Hepatocyte (in vitro differentiated cells): ENCODE results near the gene MBNL3. TPM values are rescaled to one million over a fixed set of nuclear protein-coding genes. Genes with fewer than 3 reads are reported as not detected.

ENCODE experiments used
- DNase-seq: peaks from one replicate; pipeline ENCODE4 v3.0.0-alpha.2; 2016; ENCODE audit warnings: low spot score
- H2AFZ ChIP-seq: fragments of 200-600 bp; sonication (generic); 2 replicates; pipeline ENCODE4 v1.6.0; 2016; ENCODE audit warnings: antibody characterized with exemption, mild to moderate bottlenecking
- H3K27ac ChIP-seq: fragments of 200-600 bp; sonication (generic); 2 replicates; pipeline ENCODE4 v1.5.1; 2016; ENCODE audit warnings: mild to moderate bottlenecking
- H3K27me3 ChIP-seq: fragments of 200-600 bp; sonication (generic); 2 replicates; pipeline ENCODE4 v1.6.1; 2016
- H3K36me3 ChIP-seq: fragments of 200-600 bp; sonication (generic); replicated peaks from 2 replicates; pipeline ENCODE4 v1.5.1; 2016; ENCODE audit warnings: low read depth; ENCODE audit not compliant: insufficient read depth
- H3K4me1 ChIP-seq: fragments of 200-600 bp; sonication (generic); 2 replicates; pipeline ENCODE4 v1.5.1; 2016; ENCODE audit warnings: mild to moderate bottlenecking, moderate library complexity; ENCODE audit not compliant: insufficient read depth
- H3K4me2 ChIP-seq: fragments of 200-600 bp; sonication (generic); 2 replicates; pipeline ENCODE4 v1.6.0; 2016
- H3K4me3 ChIP-seq: fragments of 200-600 bp; sonication (generic); 2 replicates; pipeline ENCODE4 v1.5.1; 2016; ENCODE audit warnings: mild to moderate bottlenecking
- H3K79me2 ChIP-seq: fragments of 200-600 bp; sonication (generic); 2 replicates; pipeline ENCODE4 v1.6.0; 2017; ENCODE audit warnings: mild to moderate bottlenecking
- H3K9me2 ChIP-seq: fragments of 200-600 bp; sonication (generic); replicated peaks from 2 replicates; pipeline ENCODE4 v1.6.0; 2017; ENCODE audit warnings: mild to moderate bottlenecking; ENCODE audit not compliant: insufficient read depth
- H3K9me3 ChIP-seq: fragments of 200-600 bp; sonication (generic); 2 replicates; pipeline ENCODE4 v1.5.1; 2016; ENCODE audit warnings: low read depth, mild to moderate bottlenecking
- H4K20me1 ChIP-seq: fragments of 200-600 bp; sonication (generic); 2 replicates; pipeline ENCODE4 v1.6.0; 2016; ENCODE audit warnings: mild to moderate bottlenecking; ENCODE audit not compliant: insufficient read depth, poor library complexity, severe bottlenecking
- CTCF ChIP-seq: fragments of 200-600 bp; sonication (generic); IDR thresholded peaks from 2 replicates; pipeline ENCODE4 v1.5.1; 2016; ENCODE audit warnings: antibody characterized with exemption, mild to moderate bottlenecking; ENCODE audit not compliant: poor library complexity
- EZH2 ChIP-seq: fragments of 200-600 bp; sonication (generic); IDR thresholded peaks from 2 replicates; pipeline ENCODE4 v1.6.1; 2016; ENCODE audit warnings: antibody characterized with exemption, mild to moderate bottlenecking, borderline replicate concordance
- EZH2phosphoT487 ChIP-seq: fragments of 200-600 bp; sonication (generic); IDR thresholded peaks from one replicate; pipeline ENCODE4 v1.6.1; 2018; ENCODE audit warnings: antibody characterized with exemption, mild to moderate bottlenecking, low read depth, moderate library complexity; ENCODE audit not compliant: unreplicated experiment, severe bottlenecking
- WGBS: methylation state at CpG from one replicate; pipeline ENCODE4 v1.1.6; 2016; ENCODE audit warnings: low lambda C conversion rate; ENCODE audit errors: missing lambda C conversion rate; 5-methylcytosine and 5-hydroxymethylcytosine counted together
- polyA plus RNA-seq: library from polyadenylated mRNA; unstranded; fragments of >200 nt; fragmentation: Nextera tagmentation; extraction: Ambion mirVana; gene quantifications from 2 replicates; pipeline ENCODE4 v1.2.1, GENCODE V29; 2016
- total RNA-seq: library from RNA; depleted of rRNA; stranded (reverse); fragments of >200 nt; gene quantifications from 2 replicates; pipeline ENCODE4 v1.2.3, GENCODE V29; 2014

Gene MBNL3
- total and polyA plus RNA-seq, 2 experiments from 2014 or later: 9.6 to 90.5 TPM

GRCh38 chrX:132353430-132353829, 135.4 kb downstream of the MBNL3 start:
- no peak overlapping the region for H3K27ac ChIP-seq
- no peaks in the 10 kb centered on the region for H4K20me1 ChIP-seq
- no peak for DNase-seq
- H3K36me3 ChIP-seq: no peaks in the 10 kb centered on the region
- H3K4me3 ChIP-seq: no peak overlapping the region
- no peaks in the 10 kb centered on the region for H3K27me3 ChIP-seq
- H3K9me2 ChIP-seq: no peaks in the 10 kb centered on the region
- TF ChIP-seq EZH2phosphoT487 (no peak), EZH2 (no peak), CTCF (no peak)
- no peak overlapping the region for H2AFZ ChIP-seq
- H3K79me2 ChIP-seq: no peaks in the 10 kb centered on the region
- no peak overlapping the region for H3K4me2 ChIP-seq
- H3K9me3 ChIP-seq: no peaks in the 10 kb centered on the region
- 85% methylated on average over 5 of the region's 5 CpGs for WGBS
- no peaks in the 10 kb centered on the region for H3K4me1 ChIP-seq

- no peaks in the 10 kb centered on the region for H3K4me1 ChIP-seq
- no peak overlapping the region for H3K27ac ChIP-seq
- no peaks in the 10 kb centered on the region for H3K9me2 ChIP-seq
- no peaks in the 10 kb centered on the region for H3K27me3 ChIP-seq
- TF ChIP-seq EZH2phosphoT487: no peak
- no peak for TF ChIP-seq EZH2
- TF ChIP-seq CTCF: no peak
- H2AFZ ChIP-seq: no peak overlapping the region
- H3K36me3 ChIP-seq: no peaks in the 10 kb centered on the region
- DNase-seq: no peak
- no peak overlapping the region for H3K4me2 ChIP-seq
- 77% methylated on average over 2 of the region's 2 CpGs for WGBS
- no peaks in the 10 kb centered on the region for H4K20me1 ChIP-seq
- H3K79me2 ChIP-seq: no peaks in the 10 kb centered on the region
- H3K4me3 ChIP-seq: no peak overlapping the region
- H3K9me3 ChIP-seq: no peaks in the 10 kb centered on the region
Measured at GRCh38 chrX:132336172-132336571, 152.7 kb downstream of the MBNL3 start.

- no peak for TF ChIP-seq CTCF
- no peak for TF ChIP-seq EZH2phosphoT487
- TF ChIP-seq EZH2: no peak
- H3K36me3 ChIP-seq: no peaks in the 10 kb centered on the region
- no peaks in the 10 kb centered on the region for H4K20me1 ChIP-seq
- no peak overlapping the region for H2AFZ ChIP-seq
- no peaks in the 10 kb centered on the region for H3K9me3 ChIP-seq
- no peak overlapping the region for H3K27ac ChIP-seq
- H3K4me3 ChIP-seq: no peak overlapping the region
- no peaks in the 10 kb centered on the region for H3K4me1 ChIP-seq
- no peaks in the 10 kb centered on the region for H3K27me3 ChIP-seq
- H3K9me2 ChIP-seq: no peaks in the 10 kb centered on the region
- H3K4me2 ChIP-seq: no peak overlapping the region
- no peaks in the 10 kb centered on the region for H3K79me2 ChIP-seq
- 77% methylated on average over 4 of the region's 4 CpGs for WGBS
- DNase-seq: no peak
Measured at GRCh38 chrX:132333351-132333750, 155.5 kb downstream of the MBNL3 start.

- Histone ChIP-seq H3K9me3 (no peaks in the 10 kb centered on the region), H3K4me1 (no peaks in the 10 kb centered on the region), H4K20me1 (no peaks in the 10 kb centered on the region), H3K4me2 (no peak overlapping the region), H3K4me3 (no peak overlapping the region), H3K79me2 (no peaks in the 10 kb centered on the region), H3K9me2 (no peaks in the 10 kb centered on the region), H3K27ac (no peak overlapping the region), H3K36me3 (no peaks in the 10 kb centered on the region), H3K27me3 (no peaks in the 10 kb centered on the region), H2AFZ (no peak overlapping the region)
- WGBS: 40% methylated on average over 3 of the region's 3 CpGs
- DNase-seq: no peak
- TF ChIP-seq EZH2 (no peak), CTCF (no peak), EZH2phosphoT487 (no peak)
Measured at GRCh38 chrX:132331532-132331931, 157.3 kb downstream of the MBNL3 start.
